ENCODE results near the gene SPOCD1. TPM values are rescaled to one million over a fixed set of nuclear protein-coding genes. Genes with fewer than 3 reads are reported as not detected.

The SPOCD1 gene
- total RNA-seq, 1 experiment from 2014 or later, result 0.66 TPM

- DNase-seq, result no peak
- no peak overlapping the region for H3K27ac Mint-ChIP-seq (ENCODE audit: unreplicated experiment)
Measured at GRCh38 chr1:31755850-31756492, 59.9 kb downstream of the SPOCD1 start.

GRCh38 chr1:31755197-31755611 is 60.6 kb downstream of the SPOCD1 start:
- no peak for DNase-seq
- ChIA-PET CTCF (interaction anchor here (1.6 kb wide), 1 partner anchor 10 kb away, joined by 4 read pairs; no protein-coding TSS in a partner anchor), POLR2A (no interaction called here)
- H3K4me1 ChIP-seq, result peaks cover 13% of the 10 kb centered on the region
- Mint-ChIP-seq H3K4me1 (ENCODE audit: low read depth, unreplicated experiment) (peaks cover 8% of the 10 kb centered on the region), H3K9me3 (ENCODE audit: unreplicated experiment) (no peaks in the 10 kb centered on the region), H3K27ac (ENCODE audit: unreplicated experiment) (no peak overlapping the region), H3K27me3 (ENCODE audit: insufficient read depth, unreplicated experiment) (peaks cover 3% of the 10 kb centered on the region), H3K36me3 (ENCODE audit: insufficient read depth, unreplicated experiment) (no peaks in the 10 kb centered on the region), H3K4me3 (ENCODE audit: unreplicated experiment) (no peak overlapping the region)
- no peaks in the 10 kb centered on the region for H3K27me3 ChIP-seq (replicated peaks; ENCODE audit: control insufficient read depth, insufficient read depth, low read length)
- BruUV-seq (replicated peaks), result no TSS peak
- no peak for TF ChIP-seq CTCF (IDR thresholded peaks at IDR 0.05; ENCODE audit: insufficient read depth in 1 of 2, low read depth in 1 of 2, low read length in 1 of 2, severe bottlenecking in 1 of 2, unreplicated experiment in 1 of 2)
- no peaks in the 10 kb centered on the region for H3K9me3 ChIP-seq
- H3K4me3 ChIP-seq (ENCODE audit: low read depth, low read length), result no peak overlapping the region
- no peaks in the 10 kb centered on the region for H3K36me3 ChIP-seq (ENCODE audit: control insufficient read depth, insufficient read depth, low read length)
- intact Hi-C loops (cut with micrococcal nuclease; ENCODE audit: unreplicated experiment), result no loop called here

More at GRCh38 chr1:31755850-31756492, 59.9 kb downstream of the SPOCD1 start:
- H3K4me3 ChIP-seq (ENCODE audit: low read depth, low read length), result no peak overlapping the region
- H3K36me3 ChIP-seq (ENCODE audit: control insufficient read depth, insufficient read depth, low read length), result no peaks in the 10 kb centered on the region
- TF ChIP-seq CTCF (IDR thresholded peaks at IDR 0.05; ENCODE audit: insufficient read depth in 1 of 2, low read depth in 1 of 2, low read length in 1 of 2, severe bottlenecking in 1 of 2, unreplicated experiment in 1 of 2), result no peak
- no TSS peak for BruUV-seq (replicated peaks)
- CTCF ChIA-PET, result interaction anchor here (1.6 kb wide), 1 partner anchor 10 kb away, joined by 4 read pairs; no protein-coding TSS in a partner anchor
- H3K9me3 ChIP-seq, result no peaks in the 10 kb centered on the region
- Mint-ChIP-seq H3K27me3 (ENCODE audit: insufficient read depth, unreplicated experiment) (peaks cover 3% of the 10 kb centered on the region), H3K9me3 (ENCODE audit: unreplicated experiment) (no peaks in the 10 kb centered on the region), H3K4me1 (ENCODE audit: low read depth, unreplicated experiment) (peaks cover 8% of the 10 kb centered on the region), H3K4me3 (ENCODE audit: unreplicated experiment) (no peak overlapping the region), H3K36me3 (ENCODE audit: insufficient read depth, unreplicated experiment) (no peaks in the 10 kb centered on the region)
- H3K4me1 ChIP-seq, result peaks cover 15% of the 10 kb centered on the region
- POLR2A ChIA-PET, result no interaction called here
- no peaks in the 10 kb centered on the region for H3K27me3 ChIP-seq (replicated peaks; ENCODE audit: control insufficient read depth, insufficient read depth, low read length)
- intact Hi-C loops (cut with micrococcal nuclease; ENCODE audit: unreplicated experiment), result no loop called here

- no peaks in the 10 kb centered on the region for H3K27me3 ChIP-seq (replicated peaks; ENCODE audit: control insufficient read depth, insufficient read depth, low read length)
- H3K36me3 ChIP-seq (ENCODE audit: control insufficient read depth, insufficient read depth, low read length), result no peaks in the 10 kb centered on the region
- BruUV-seq (replicated peaks), result no TSS peak
- H3K9me3 ChIP-seq, result no peaks in the 10 kb centered on the region
- Mint-ChIP-seq H3K36me3 (ENCODE audit: insufficient read depth, unreplicated experiment) (no peaks in the 10 kb centered on the region), H3K27me3 (ENCODE audit: insufficient read depth, unreplicated experiment) (peaks cover 3% of the 10 kb centered on the region), H3K4me1 (ENCODE audit: low read depth, unreplicated experiment) (peaks cover 2% of the 10 kb centered on the region), H3K4me3 (ENCODE audit: unreplicated experiment) (no peak overlapping the region), H3K9me3 (ENCODE audit: unreplicated experiment) (no peaks in the 10 kb centered on the region), H3K27ac (ENCODE audit: unreplicated experiment) (no peak overlapping the region)
- ChIA-PET POLR2A (no interaction called here), CTCF (interaction anchor here (1.6 kb wide), 1 partner anchor 11 kb away, joined by 4 read pairs; no protein-coding TSS in a partner anchor)
- no peak overlapping the region for H3K4me3 ChIP-seq (ENCODE audit: low read depth, low read length)
- TF ChIP-seq CTCF (IDR thresholded peaks at IDR 0.05; ENCODE audit: insufficient read depth in 1 of 2, low read depth in 1 of 2, low read length in 1 of 2, severe bottlenecking in 1 of 2, unreplicated experiment in 1 of 2), result no peak
- peaks cover 5% of the 10 kb centered on the region for H3K4me1 ChIP-seq
- intact Hi-C loops (cut with micrococcal nuclease; ENCODE audit: unreplicated experiment), result no loop called here
- DNase-seq, result no peak
Measured at GRCh38 chr1:31754397-31754796, 61.4 kb downstream of the SPOCD1 start.
